ENCODE data around the gene RFFL. TPM values are rescaled to one million over a fixed set of nuclear protein-coding genes. Genes with fewer than 3 reads are reported as not detected.

The RFFL gene
- polyA plus RNA-seq, 2 of the 4 experiments (the other 2 are of a cell fraction), result 22.7 to 35.5 TPM

GRCh38 chr17:34980353-34980680 is 83.2 kb downstream of the RFFL start, which contains the start of gene LIG3:
LIG3 (plus strand) TSS chr17:34980512; CDS start chr17:34983006, 2,494 bp downstream.
- ChIA-PET CTCF (interaction anchor here (0.7 to 7.5 kb wide), 11 partner anchors 11 to 560 kb away, joined by 3 to 43 read pairs (median 5); partner anchors contain the start of gene RAD51D), POLR2A (interaction anchor here (0.5 to 3.3 kb wide), 16 partner anchors 10 to 810 kb away, joined by 3 to 20 read pairs (median 5); partner anchors contain the start of genes CCT6B, RFFL, UNC45B and ZNF830)
- TF ChIP-seq MAX (IDR thresholded peaks at IDR 0.05), result peak; percentile 99
- TF ChIP-seq RCOR1 (IDR thresholded peaks at IDR 0.05; ENCODE audit: low read depth, low read length), result no peak
- peak; percentile 85 for TF ChIP-seq POLR2A (IDR thresholded peaks at IDR 0.05; ENCODE audit: low read length)
- 0 out of 2 replicates have a peak, but pooled peaks have one; percentile 54 for TF ChIP-seq HOXB5 (CRISPR knock-in tag; IDR thresholded peaks at IDR 0.05)
- TF ChIP-seq HOXA7 (CRISPR knock-in tag; IDR thresholded peaks at IDR 0.05), result 0 out of 2 replicates have a peak, but pooled peaks have one; percentile 67
- TF ChIP-seq CEBPB (IDR thresholded peaks at IDR 0.05), result 0 out of 4 replicates have a peak, but pooled peaks of 1 of the 2 experiments have one; percentile 13
- peak; percentile 91 for TF ChIP-seq USF2 (IDR thresholded peaks at IDR 0.05)
- TF ChIP-seq, protein P1, sequence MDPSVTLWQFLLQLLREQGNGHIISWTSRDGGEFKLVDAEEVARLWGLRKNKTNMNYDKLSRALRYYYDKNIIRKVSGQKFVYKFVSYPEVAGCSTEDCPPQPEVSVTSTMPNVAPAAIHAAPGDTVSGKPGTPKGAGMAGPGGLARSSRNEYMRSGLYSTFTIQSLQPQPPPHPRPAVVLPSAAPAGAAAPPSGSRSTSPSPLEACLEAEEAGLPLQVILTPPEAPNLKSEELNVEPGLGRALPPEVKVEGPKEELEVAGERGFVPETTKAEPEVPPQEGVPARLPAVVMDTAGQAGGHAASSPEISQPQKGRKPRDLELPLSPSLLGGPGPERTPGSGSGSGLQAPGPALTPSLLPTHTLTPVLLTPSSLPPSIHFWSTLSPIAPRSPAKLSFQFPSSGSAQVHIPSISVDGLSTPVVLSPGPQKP (IDR thresholded peaks at IDR 0.05; ENCODE audit: low read depth, low read length), result no peak
- peak; percentile 99 for TF ChIP-seq MYC (IDR thresholded peaks at IDR 0.05; ENCODE audit: borderline replicate concordance, low read length)
- TF ChIP-seq E2F6 (IDR thresholded peaks at IDR 0.05; ENCODE audit: borderline replicate concordance, low read depth), result peak; percentile 88
- peak; percentile 61; the same call in 1 of the 2 replicates for TF ChIP-seq FOSB (CRISPR knock-in tag; IDR thresholded peaks at IDR 0.05)
- TF ChIP-seq PHF8 (IDR thresholded peaks at IDR 0.05; ENCODE audit: borderline replicate concordance, low read depth), result no peak
- ATAC-seq (peak; percentile 83 to 89), FAIRE-seq (no peak), DNase-seq (ENCODE audit: low read depth in 1 of 2, low spot score in 1 of 2) (peak; percentile 95 to 98)
- WGBS (ENCODE audit: missing lambda C conversion rate), result 0% methylated on average over 24 of the region's 39 CpGs
- H3K27ac ChIP-seq, result peak within 1 kb of the TSS; percentile 94 to 97
- peak within 1 kb of the TSS; percentile 91 for H3K4me2 ChIP-seq
- H3K4me1 ChIP-seq, result peaks cover 14% of the 10 kb centered on the region
- no peaks in the 10 kb centered on the region for H3K9me3 ChIP-seq
- H3K4me3 ChIP-seq, result peak within 1 kb of the TSS; percentile 78

- Histone ChIP-seq H3K4me3 (peak overlapping the region; percentile 78), H3K9me3 (no peaks in the 10 kb centered on the region), H3K27ac (peak overlapping the region; percentile 94 to 97), H3K4me1 (peaks cover 14% of the 10 kb centered on the region), H3K4me2 (peak overlapping the region; percentile 91)
- FAIRE-seq (no peak), ATAC-seq (no peak; a peak in 1 of 6 replicates), DNase-seq (ENCODE audit: low read depth in 1 of 2, low spot score in 1 of 2) (no peak)
- ChIA-PET POLR2A (interaction anchor here (0.5 to 3.3 kb wide), 11 partner anchors 10 to 560 kb away, joined by 3 to 20 read pairs (median 5); partner anchors contain the start of genes CCT6B, RFFL and ZNF830), CTCF (interaction anchor here (0.7 to 7.5 kb wide), 10 partner anchors 12 to 560 kb away, joined by 3 to 43 read pairs (median 6); partner anchors contain the start of gene RAD51D)
- WGBS (ENCODE audit: missing lambda C conversion rate), result 19% methylated on average over 15 of the region's 15 CpGs
- TF ChIP-seq MAFK (IDR thresholded peaks at IDR 0.05; ENCODE audit: partially characterized antibody) (no peak), ZFP36 (IDR thresholded peaks at IDR 0.05; ENCODE audit: borderline replicate concordance, partially characterized antibody) (no peak), PHF8 (IDR thresholded peaks at IDR 0.05; ENCODE audit: borderline replicate concordance, low read depth) (peak; percentile 94), JUN (IDR thresholded peaks at IDR 0.05) (0 out of 5 replicates have a peak, but pooled peaks of 1 of the 2 experiments have one; percentile 29), RCOR1 (IDR thresholded peaks at IDR 0.05; ENCODE audit: low read depth, low read length) (no peak)
Measured at GRCh38 chr17:34979650-34980352, 83.7 kb downstream of the RFFL start.

DNA sequence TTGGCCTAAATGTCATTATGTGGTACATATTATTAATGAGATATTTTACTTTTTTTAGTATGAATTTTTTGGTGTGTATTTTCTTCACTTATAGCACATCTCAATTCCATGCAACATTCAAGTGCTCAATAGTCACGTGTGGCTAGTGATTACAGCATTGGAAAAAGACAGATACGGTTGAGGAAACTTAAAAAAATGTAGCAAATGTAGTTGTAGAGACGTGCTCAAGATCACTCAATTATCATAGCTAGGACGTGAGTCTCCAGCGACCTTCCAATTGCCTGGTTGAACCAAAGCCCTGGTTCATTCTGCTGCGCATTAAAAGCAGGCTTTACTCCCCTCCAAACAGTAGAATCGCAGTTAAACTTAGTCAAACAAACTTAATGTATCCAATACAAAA is 84.4 kb downstream of the RFFL start:
- H3K27ac ChIP-seq, result peak overlapping the region; percentile 94 to 97; a peak in 4 of 6 replicates
- POLR2A ChIA-PET, result interaction anchor here (1.0 to 3.3 kb wide), 4 partner anchors 15 to 43 kb away, joined by 3 to 20 read pairs (median 4); partner anchors contain the start of genes CCT6B and ZNF830
- FAIRE-seq, result no peak
- TF ChIP-seq USF2 (IDR thresholded peaks at IDR 0.05), result no peak
- no peak for TF ChIP-seq FOXS1 (CRISPR knock-in tag; IDR thresholded peaks at IDR 0.05)
- no peak for TF ChIP-seq HOXB5 (CRISPR knock-in tag; IDR thresholded peaks at IDR 0.05)
- TF ChIP-seq HMGXB4 (CRISPR knock-in tag; IDR thresholded peaks at IDR 0.05; ENCODE audit: borderline replicate concordance), result no peak
- no peak for TF ChIP-seq CEBPB (IDR thresholded peaks at IDR 0.05)
- TF ChIP-seq ATOH8 (CRISPR knock-in tag; IDR thresholded peaks at IDR 0.05; ENCODE audit: low read depth), result no peak
- TF ChIP-seq MYC (IDR thresholded peaks at IDR 0.05; ENCODE audit: borderline replicate concordance, low read length), result no peak
- TF ChIP-seq SREBF2 (IDR thresholded peaks at IDR 0.05), result no peak
- no peak for TF ChIP-seq BHLHE40 (IDR thresholded peaks at IDR 0.05; ENCODE audit: low read depth, low read length)
- no peak for TF ChIP-seq ESRRA (IDR thresholded peaks at IDR 0.05; ENCODE audit: borderline replicate concordance, low read length)
- TF ChIP-seq SMC3 (IDR thresholded peaks at IDR 0.05), result no peak

More for the DNA sequence above, 84.4 kb downstream of the RFFL start:
- ATAC-seq (no peak), DNase-seq (ENCODE audit: low read depth in 1 of 2, low spot score in 1 of 2) (no peak)
- peak overlapping the region; percentile 91 for H3K4me2 ChIP-seq
- H3K9me3 ChIP-seq, result no peaks in the 10 kb centered on the region
- H3K4me1 ChIP-seq, result peaks cover 14% of the 10 kb centered on the region
- WGBS (ENCODE audit: missing lambda C conversion rate), result 89% methylated on average over 7 of the region's 7 CpGs
- H3K4me3 ChIP-seq, result no peak overlapping the region
- CTCF ChIA-PET, result interaction anchor here (1.0 to 3.8 kb wide), 2 partner anchors 12 to 140 kb away, joined by 7 to 19 read pairs; partner anchors contain the start of gene RAD51D
